NCI-H128 (cell line): Measurements from ENCODE around the gene CFAP97.
"Not testable (repeated sequence)": the region's sequence is repeated elsewhere in the genome, so short reads cannot be mapped to it uniquely, and the experiment has no call there.

Experiments used
- DNase-seq: peaks from one replicate; lab custom pipeline; 2025; ENCODE audit not compliant: unreplicated experiment; lab: John Stamatoyannopoulos, UW

CFAP97 gene

GRCh38 chr4:185224597-185224996 is 20.8 kb upstream of the CFAP97 start:
- DNase-seq, result no peak

- DNase-seq, result no peak
Observed at GRCh38 chr4:185222598-185222997, 18.8 kb upstream of the CFAP97 start.

- DNase-seq, result no peak
Observed at GRCh38 chr4:185221912-185222311, 18.1 kb upstream of the CFAP97 start.

- no peak for DNase-seq
Observed at GRCh38 chr4:185221491-185221890, 17.7 kb upstream of the CFAP97 start.

- DNase-seq, result no peak
Observed at GRCh38 chr4:185219551-185220344, 15.9 kb upstream of the CFAP97 start.

- no peak for DNase-seq
Observed at GRCh38 chr4:185218312-185218711, 14.5 kb upstream of the CFAP97 start.

- DNase-seq, result no peak
Observed at GRCh38 chr4:185217408-185217975, 13.7 kb upstream of the CFAP97 start.

GRCh38 chr4:185215261-185215660 is 11.5 kb upstream of the CFAP97 start:
- DNase-seq, result no peak

- DNase-seq, result no peak
Observed at GRCh38 chr4:185213877-185214276, 10.1 kb upstream of the CFAP97 start.

- DNase-seq, result no peak
Observed at GRCh38 chr4:185212581-185212980, 8.8 kb upstream of the CFAP97 start.

- no peak for DNase-seq
Observed at GRCh38 chr4:185211641-185212040, 7.8 kb upstream of the CFAP97 start.

GRCh38 chr4:185211035-185211434 is 7.2 kb upstream of the CFAP97 start:
- no peak for DNase-seq

- no peak for DNase-seq
Observed at GRCh38 chr4:185210102-185210981, 6.5 kb upstream of the CFAP97 start.

GRCh38 chr4:185209852-185210101 is 6.0 kb upstream of the CFAP97 start:
- not testable (repeated sequence) for DNase-seq

GRCh38 chr4:185209031-185209851 is 5.4 kb upstream of the CFAP97 start, which contains the start of gene SNX25:
Gene SNX25 (plus strand): TSS chr4:185209598. CDS start chr4:185209827, 229 bp downstream.
- DNase-seq, result peak; percentile 51

- no peak for DNase-seq
Observed at GRCh38 chr4:185207466-185207865, 3.7 kb upstream of the CFAP97 start.

- DNase-seq, result no peak
Observed at GRCh38 chr4:185205697-185206342, 2.0 kb upstream of the CFAP97 start.

- DNase-seq, result not testable (repeated sequence)
Observed at GRCh38 chr4:185205073-185205472, 1.3 kb upstream of the CFAP97 start.

GRCh38 chr4:185204238-185204910 is 574 bp upstream of the CFAP97 start:
- DNase-seq, result no peak

GRCh38 chr4:185202984-185203485 is 765 bp downstream of the CFAP97 start:
- DNase-seq, result no peak
